Spleen (tissue), 7 donors: ENCODE measurements around the gene GUCA1A.

Source experiments
- CTCF ChIP-seq, 11 experiments: fragments of 200-600 bp in 7 of 11; fragments of 450-650 bp in 4 of 11; sonication (generic) in 4 of 11; IDR thresholded peaks in 8 of 11; conservative IDR thresholded peaks in 3 of 11; 1 replicate in 7 of 11; 2 replicates in 4 of 11; pipeline versions ENCODE4 v1.4.0 to v1.8.0; 2016 to 2021; ENCODE audit warnings: antibody characterized with exemption in 11 of 11, inconsistent platforms in 4 of 11, mild to moderate bottlenecking in 1 of 11
- POLR2A ChIP-seq, 3 donors: fragments of 450-650 bp; IDR thresholded peaks; one replicate each; pipeline ENCODE4 v1.5.1; 2017; ENCODE audit warnings: antibody characterized with exemption in 3 of 3, mild to moderate bottlenecking in 1 of 3
- POLR2AphosphoS5 ChIP-seq, 3 donors: sonication (generic); formaldehyde crosslinking; IDR thresholded peaks; one replicate each; pipeline ENCODE4 v1.5.1; 2017; ENCODE audit warnings: antibody characterized with exemption in 3 of 3
- donor health status: DM: no; HTN: no; CAD: no; lungs with moderate emphysema.
- donor health status: DM: no; HTN: no; CAD: no.
- donor health status: DM: no; HTN: no; CAD: no.

- TF ChIP-seq CTCF (IDR thresholded peaks at IDR 0.05 in 8 of 11, conservative IDR thresholded peaks at IDR 0.05 in 3 of 11), result no peak
- TF ChIP-seq POLR2A (IDR thresholded peaks at IDR 0.05), result no peak
- TF ChIP-seq POLR2AphosphoS5 (IDR thresholded peaks at IDR 0.05), result no peak
Measured at GRCh38 chr6:42138190-42138589, 35.0 kb upstream of the GUCA1A start.
